ENCODE results near the gene NXF1.

DNA sequence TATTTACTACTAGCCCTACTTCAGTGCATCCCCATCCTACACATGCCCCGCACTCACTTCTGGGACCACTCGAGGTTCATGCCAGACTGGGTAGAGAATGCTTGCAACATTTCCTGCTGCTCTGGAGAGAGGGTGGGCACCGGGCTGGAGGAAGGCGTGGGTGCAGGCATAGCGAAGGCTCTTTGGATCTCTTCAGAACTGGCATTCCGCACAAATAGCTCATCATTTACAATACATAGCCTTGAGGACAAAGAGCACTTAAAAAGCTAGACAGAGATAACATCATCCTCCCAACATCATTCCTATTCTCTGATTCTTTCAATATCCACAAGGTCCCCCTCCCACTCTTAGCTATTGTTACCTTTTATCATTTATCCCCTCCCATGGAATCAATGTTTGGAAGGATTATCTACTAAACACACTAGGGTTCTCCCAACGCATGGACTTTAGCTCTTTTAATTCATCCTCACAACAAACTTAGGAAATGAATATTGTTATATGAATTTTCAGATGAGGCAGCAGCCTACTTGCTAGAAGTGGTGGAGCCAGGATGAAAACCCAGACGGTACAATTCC, 11.0 kb downstream of the NXF1 start:
- TF ChIP-seq, protein P1, sequence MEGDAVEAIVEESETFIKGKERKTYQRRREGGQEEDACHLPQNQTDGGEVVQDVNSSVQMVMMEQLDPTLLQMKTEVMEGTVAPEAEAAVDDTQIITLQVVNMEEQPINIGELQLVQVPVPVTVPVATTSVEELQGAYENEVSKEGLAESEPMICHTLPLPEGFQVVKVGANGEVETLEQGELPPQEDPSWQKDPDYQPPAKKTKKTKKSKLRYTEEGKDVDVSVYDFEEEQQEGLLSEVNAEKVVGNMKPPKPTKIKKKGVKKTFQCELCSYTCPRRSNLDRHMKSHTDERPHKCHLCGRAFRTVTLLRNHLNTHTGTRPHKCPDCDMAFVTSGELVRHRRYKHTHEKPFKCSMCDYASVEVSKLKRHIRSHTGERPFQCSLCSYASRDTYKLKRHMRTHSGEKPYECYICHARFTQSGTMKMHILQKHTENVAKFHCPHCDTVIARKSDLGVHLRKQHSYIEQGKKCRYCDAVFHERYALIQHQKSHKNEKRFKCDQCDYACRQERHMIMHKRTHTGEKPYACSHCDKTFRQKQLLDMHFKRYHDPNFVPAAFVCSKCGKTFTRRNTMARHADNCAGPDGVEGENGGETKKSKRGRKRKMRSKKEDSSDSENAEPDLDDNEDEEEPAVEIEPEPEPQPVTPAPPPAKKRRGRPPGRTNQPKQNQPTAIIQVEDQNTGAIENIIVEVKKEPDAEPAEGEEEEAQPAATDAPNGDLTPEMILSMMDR (IDR thresholded peaks at IDR 0.05) = no peak
- no peak for TF ChIP-seq POLR2A (IDR thresholded peaks at IDR 0.05)
